GM12878 (cell line): Measurements from ENCODE around the gene UBAC2. TPM values are rescaled to one million over a fixed set of nuclear protein-coding genes. Genes with fewer than 3 reads are reported as not detected.

Experiments
- BHLHE40 ChIP-seq, 2 experiments: fragments of 450-650 bp in 1 of 2; IDR thresholded peaks; 2 replicates each; pipeline ENCODE4 v1.6.1; 2011 to 2017; ENCODE audit warnings: low read depth in 2 of 2, borderline replicate concordance in 1 of 2, improper control_type of control experiment in 1 of 2, low read length in 1 of 2, mild to moderate bottlenecking in 1 of 2
- CEBPB ChIP-seq, 2 experiments: fragments of 150-350 bp in 1 of 2; IDR thresholded peaks; 2 replicates each; pipeline ENCODE4 v1.6.1; 2012 to 2014; ENCODE audit warnings: low read depth in 2 of 2, low read length in 2 of 2, borderline replicate concordance in 1 of 2, inconsistent platforms in 1 of 2
- CREM ChIP-seq: IDR thresholded peaks from 2 replicates; pipeline ENCODE4 v1.6.1; 2014; ENCODE audit warnings: antibody characterized with exemption, low read depth
- GABPA ChIP-seq: IDR thresholded peaks from 2 replicates; pipeline ENCODE4 v1.6.1; 2014; ENCODE audit warnings: antibody characterized with exemption, low read depth, mild to moderate bottlenecking, inconsistent platforms
- IKZF1 ChIP-seq: fragments of 450-650 bp; conservative IDR thresholded peaks from 2 replicates; pipeline ENCODE4 v1.6.1; 2017; ENCODE audit warnings: antibody characterized with exemption, mild to moderate bottlenecking
- JUNB ChIP-seq: IDR thresholded peaks from 2 replicates; pipeline ENCODE4 v1.6.1; 2016; ENCODE audit warnings: antibody characterized with exemption, mild to moderate bottlenecking
- MTA2 ChIP-seq: fragments of 450-650 bp; IDR thresholded peaks from 2 replicates; pipeline ENCODE4 v1.6.1; 2016; ENCODE audit warnings: low read depth, mild to moderate bottlenecking, moderate library complexity
- PML ChIP-seq: IDR thresholded peaks from 2 replicates; pipeline ENCODE4 v1.6.1; 2012; ENCODE audit warnings: low read length, inconsistent platforms
- RAD21 ChIP-seq: IDR thresholded peaks from 2 replicates; pipeline ENCODE4 v1.6.1; 2011; ENCODE audit warnings: mild to moderate bottlenecking, low read depth, low read length, moderate library complexity; ENCODE audit not compliant: insufficient read depth
- RAD51 ChIP-seq: fragments of 450-650 bp; IDR thresholded peaks from 2 replicates; pipeline ENCODE4 v1.6.1; 2016; ENCODE audit warnings: moderate library complexity, mild to moderate bottlenecking, inconsistent platforms
- ZBED1 ChIP-seq: IDR thresholded peaks from 2 replicates; pipeline ENCODE4 v1.6.1; 2016; ENCODE audit warnings: borderline replicate concordance
- polyA plus RNA-seq, 11 experiments: library from polyadenylated mRNA; depleted of rRNA in 4 of 11; unstranded in 6 of 11; stranded (reverse) in 5 of 11; fragments of >200 nt; fragmentation: Nextera tagmentation in 4 of 11; fragmentation: Illumina TruSeq in 1 of 11; extraction: Ambion mirVana in 4 of 11; extraction: Trizol in 1 of 11; gene quantifications; 1 replicate in 1 of 11; 2 replicates in 10 of 11; pipeline versions ENCODE4 v1.2.1 to v1.2.3, GENCODE V29; 2011 to 2016; ENCODE audit warnings: inconsistent platforms in 2 of 11, missing spikeins in 2 of 11, low read depth in 1 of 11
- total RNA-seq, 4 experiments: library from RNA; depleted of rRNA in 3 of 4; stranded (reverse); fragments of >200 nt in 3 of 4; fragmentation: Illumina TruSeq in 1 of 4; extraction: Trizol in 1 of 4; gene quantifications; 2 replicates each; pipeline versions ENCODE4 v1.2.1 to v1.2.3, GENCODE V29; 2013 to 2021
- TF ChIP-seq, protein P1 (sequence below): fragments of 450-650 bp; IDR thresholded peaks from 2 replicates; pipeline ENCODE4 v1.6.1; 2018; ENCODE audit warnings: borderline replicate concordance, mild to moderate bottlenecking; ENCODE audit not compliant: partially characterized antibody
- TF ChIP-seq, protein P2 (sequence below): IDR thresholded peaks from 2 replicates; pipeline ENCODE4 v1.6.1; 2012; ENCODE audit warnings: low read depth, low read length, improper control_type of control experiment

Gene UBAC2
- total and polyA plus RNA-seq, 10 of the 15 experiments (the other 5 are each of a cell fraction or from before 2014, with no cell fraction given) = 3.0 to 54.6 (median 17.4) TPM

DNA sequence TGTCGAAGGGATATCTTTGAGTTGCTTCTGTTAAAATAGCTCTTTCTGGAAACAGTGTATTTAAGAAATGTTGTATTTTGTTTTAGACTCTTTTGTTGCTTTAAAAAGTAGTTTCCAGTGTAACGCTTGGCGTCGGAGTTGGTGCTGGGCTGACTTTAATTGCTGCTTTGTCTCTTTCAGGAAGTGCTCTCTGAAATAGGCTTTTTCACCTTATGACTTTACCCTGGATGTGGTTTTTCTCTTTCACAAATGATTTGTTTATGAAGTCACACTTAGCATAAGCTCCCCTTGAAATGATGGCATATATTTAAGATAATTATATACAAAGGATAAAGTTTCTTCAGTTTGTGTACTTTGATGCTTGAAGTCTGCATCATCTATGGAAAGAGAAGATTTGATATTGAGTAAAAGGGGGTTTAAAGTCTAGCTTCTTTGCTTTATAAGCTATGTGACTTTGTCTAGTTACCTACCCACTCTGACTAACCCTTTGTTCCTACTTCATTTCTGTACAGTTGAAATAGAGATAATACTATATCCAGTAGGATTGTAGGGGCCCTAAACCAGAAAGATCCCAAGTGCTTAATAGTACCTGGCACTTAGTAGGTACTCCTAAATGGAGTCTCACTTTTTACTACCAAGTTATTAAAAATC, 57.7 kb downstream of the UBAC2 start, which contains the start of gene GPR18 (continued):
- TF ChIP-seq RAD21 (peak; percentile 22; the same call in 1 of the 2 replicates), CEBPB (IDR thresholded peaks at IDR 0.05; ENCODE audit: borderline replicate concordance in 1 of 2, low read depth in 2 of 2, low read length in 2 of 2) (peak in 1 of 2 experiments; percentile 51; a peak in 1 of 4 replicates), RAD51 (no peak), PML (peak; percentile 72), CREM (peak; percentile 61; the same call in 1 of the 2 replicates), JUNB (peak; percentile 94), MTA2 (peak; percentile 73), BHLHE40 (IDR thresholded peaks at IDR 0.05; ENCODE audit: borderline replicate concordance in 1 of 2, low read depth in 2 of 2, low read length in 1 of 2) (peak; percentile 43 to 70; a peak in 3 of 4 replicates), GABPA (peak; percentile 69), IKZF1 (peak; percentile 29; the same call in 1 of the 2 replicates), ZBED1 (no peak)
- TF ChIP-seq, protein P1, sequence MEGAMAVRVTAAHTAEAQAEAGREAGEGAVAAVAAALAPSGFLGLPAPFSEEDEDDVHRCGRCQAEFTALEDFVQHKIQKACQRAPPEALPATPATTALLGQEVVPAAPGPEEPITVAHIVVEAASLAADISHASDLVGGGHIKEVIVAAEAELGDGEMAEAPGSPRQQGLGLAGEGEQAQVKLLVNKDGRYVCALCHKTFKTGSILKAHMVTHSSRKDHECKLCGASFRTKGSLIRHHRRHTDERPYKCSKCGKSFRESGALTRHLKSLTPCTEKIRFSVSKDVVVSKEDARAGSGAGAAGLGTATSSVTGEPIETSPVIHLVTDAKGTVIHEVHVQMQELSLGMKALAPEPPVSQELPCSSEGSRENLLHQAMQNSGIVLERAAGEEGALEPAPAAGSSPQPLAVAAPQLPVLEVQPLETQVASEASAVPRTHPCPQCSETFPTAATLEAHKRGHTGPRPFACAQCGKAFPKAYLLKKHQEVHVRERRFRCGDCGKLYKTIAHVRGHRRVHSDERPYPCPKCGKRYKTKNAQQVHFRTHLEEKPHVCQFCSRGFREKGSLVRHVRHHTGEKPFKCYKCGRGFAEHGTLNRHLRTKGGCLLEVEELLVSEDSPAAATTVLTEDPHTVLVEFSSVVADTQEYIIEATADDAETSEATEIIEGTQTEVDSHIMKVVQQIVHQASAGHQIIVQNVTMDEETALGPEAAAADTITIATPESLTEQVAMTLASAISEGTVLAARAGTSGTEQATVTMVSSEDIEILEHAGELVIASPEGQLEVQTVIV = no peak
- TF ChIP-seq, protein P2, sequence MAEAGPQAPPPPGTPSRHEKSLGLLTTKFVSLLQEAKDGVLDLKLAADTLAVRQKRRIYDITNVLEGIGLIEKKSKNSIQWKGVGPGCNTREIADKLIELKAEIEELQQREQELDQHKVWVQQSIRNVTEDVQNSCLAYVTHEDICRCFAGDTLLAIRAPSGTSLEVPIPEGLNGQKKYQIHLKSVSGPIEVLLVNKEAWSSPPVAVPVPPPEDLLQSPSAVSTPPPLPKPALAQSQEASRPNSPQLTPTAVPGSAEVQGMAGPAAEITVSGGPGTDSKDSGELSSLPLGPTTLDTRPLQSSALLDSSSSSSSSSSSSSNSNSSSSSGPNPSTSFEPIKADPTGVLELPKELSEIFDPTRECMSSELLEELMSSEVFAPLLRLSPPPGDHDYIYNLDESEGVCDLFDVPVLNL = no peak
- TF ChIP-seq, all 136 proteins: peak for 39
